ENCODE data around the gene SULT6B1.

DNA sequence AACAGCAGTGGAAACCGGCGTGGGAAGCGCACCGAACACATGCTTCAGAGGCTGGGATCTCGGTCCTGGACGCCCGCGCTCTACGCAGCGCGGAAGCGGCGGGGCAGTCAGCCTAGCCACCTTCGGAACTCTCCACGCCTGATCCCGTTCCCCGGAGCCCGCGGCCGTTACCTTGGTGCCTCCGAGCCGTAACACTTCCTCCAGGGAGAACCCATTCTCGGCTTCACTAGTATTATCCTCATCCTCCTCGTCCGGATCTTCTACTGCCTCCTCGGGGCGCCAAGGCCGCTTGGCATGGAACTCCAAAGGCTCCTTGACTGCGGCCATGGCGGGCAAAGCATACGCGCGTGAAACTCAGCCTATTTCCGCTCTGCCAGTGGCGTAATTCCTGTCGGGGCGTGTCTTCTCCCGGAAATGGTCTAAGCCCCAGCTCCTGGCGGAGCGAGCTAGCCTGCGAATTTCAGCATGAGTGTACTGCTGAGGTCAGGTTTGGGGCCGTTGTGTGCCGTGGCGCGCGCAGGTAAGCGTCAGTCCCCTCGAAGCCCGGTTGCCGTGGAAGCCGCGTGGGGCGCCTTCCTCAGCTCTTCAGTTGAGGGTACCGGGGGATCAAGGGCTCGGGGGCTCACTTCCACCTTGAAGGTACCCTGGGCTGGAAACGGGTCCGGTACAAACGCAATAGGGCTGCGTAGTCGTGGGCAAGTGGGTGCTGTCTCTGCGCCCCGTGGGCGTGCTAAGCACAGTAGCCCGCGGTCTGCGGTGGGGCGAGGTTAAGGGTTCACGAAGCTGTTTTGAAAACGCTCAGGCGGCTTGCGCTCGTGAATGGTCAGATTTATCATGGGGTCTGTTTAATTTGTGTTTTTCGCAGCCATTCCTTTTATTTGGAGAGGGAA is 43.0 kb upstream of the SULT6B1 start, which contains the start of the genes CEBPZ and NDUFAF7:
- TF ChIP-seq EZH2 (IDR thresholded peaks at IDR 0.05; ENCODE audit: low read length) = no peak
- TF ChIP-seq, protein P1, sequence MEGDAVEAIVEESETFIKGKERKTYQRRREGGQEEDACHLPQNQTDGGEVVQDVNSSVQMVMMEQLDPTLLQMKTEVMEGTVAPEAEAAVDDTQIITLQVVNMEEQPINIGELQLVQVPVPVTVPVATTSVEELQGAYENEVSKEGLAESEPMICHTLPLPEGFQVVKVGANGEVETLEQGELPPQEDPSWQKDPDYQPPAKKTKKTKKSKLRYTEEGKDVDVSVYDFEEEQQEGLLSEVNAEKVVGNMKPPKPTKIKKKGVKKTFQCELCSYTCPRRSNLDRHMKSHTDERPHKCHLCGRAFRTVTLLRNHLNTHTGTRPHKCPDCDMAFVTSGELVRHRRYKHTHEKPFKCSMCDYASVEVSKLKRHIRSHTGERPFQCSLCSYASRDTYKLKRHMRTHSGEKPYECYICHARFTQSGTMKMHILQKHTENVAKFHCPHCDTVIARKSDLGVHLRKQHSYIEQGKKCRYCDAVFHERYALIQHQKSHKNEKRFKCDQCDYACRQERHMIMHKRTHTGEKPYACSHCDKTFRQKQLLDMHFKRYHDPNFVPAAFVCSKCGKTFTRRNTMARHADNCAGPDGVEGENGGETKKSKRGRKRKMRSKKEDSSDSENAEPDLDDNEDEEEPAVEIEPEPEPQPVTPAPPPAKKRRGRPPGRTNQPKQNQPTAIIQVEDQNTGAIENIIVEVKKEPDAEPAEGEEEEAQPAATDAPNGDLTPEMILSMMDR (optimal IDR thresholded peaks at IDR 0.05 in 1 of 3, IDR thresholded peaks at IDR 0.05 in 1 of 3, conservative IDR thresholded peaks at IDR 0.05 in 1 of 3; ENCODE audit: extremely low read depth in 1 of 3, insufficient read depth in 2 of 3, low read length in 3 of 3) = no peak

Data from keratinocyte (primary cell).